COLO829 (cell line): ENCODE data around the gene RAB30.
A peak's percentile ranks its signal among the peaks of the same experiment; 100 is the strongest.

ENCODE experiments used
- DNase-seq: peaks from one replicate; pipeline ENCODE4 v3.0.0; 2012; ENCODE audit warnings: low spot score

RAB30 gene

GRCh38 chr11:83071567-83072349, at the start of gene RAB30:
Gene RAB30 (minus strand): TSS chr11:83071897. CDS start chr11:82997316, 74,581 bp downstream.
- peak; percentile 100 for DNase-seq

- DNase-seq: no peak
These were observed 48.6 kb upstream of the RAB30 start for GRCh38 chr11:83120327-83120726.

- no peak for DNase-seq
These were observed 47.5 kb upstream of the RAB30 start for GRCh38 chr11:83119216-83119615.

- DNase-seq: no peak
These were observed 47.1 kb upstream of the RAB30 start for GRCh38 chr11:83118814-83119213.

- DNase-seq: no peak
These were observed 44.4 kb upstream of the RAB30 start for GRCh38 chr11:83116015-83116641.

GRCh38 chr11:83115551-83115950, 43.9 kb upstream of the RAB30 start:
- DNase-seq: no peak

GRCh38 chr11:83115026-83115425, 43.3 kb upstream of the RAB30 start:
- peak; percentile 18 for DNase-seq

GRCh38 chr11:83112886-83113285, 41.2 kb upstream of the RAB30 start:
- DNase-seq: no peak

GRCh38 chr11:83105168-83105567, 33.5 kb upstream of the RAB30 start:
- DNase-seq: no peak

GRCh38 chr11:83102834-83103233, 31.1 kb upstream of the RAB30 start:
- DNase-seq: peak; percentile 66

- no peak for DNase-seq
These were observed 25.9 kb upstream of the RAB30 start for GRCh38 chr11:83097429-83098075.

GRCh38 chr11:83093634-83094033, 21.9 kb upstream of the RAB30 start:
- DNase-seq: no peak

- no peak for DNase-seq
These were observed 21.0 kb upstream of the RAB30 start for GRCh38 chr11:83092488-83093384.

- DNase-seq: no peak
These were observed 17.3 kb upstream of the RAB30 start for GRCh38 chr11:83088965-83089364.

- DNase-seq: peak; percentile 13
These were observed 15.3 kb upstream of the RAB30 start for GRCh38 chr11:83087035-83087434.

GRCh38 chr11:83079820-83080219, 8.1 kb upstream of the RAB30 start:
- no peak for DNase-seq

GRCh38 chr11:83078269-83078668, 6.6 kb upstream of the RAB30 start:
- DNase-seq: no peak

- no peak for DNase-seq
These were observed 2.2 kb upstream of the RAB30 start for GRCh38 chr11:83073884-83074283.

GRCh38 chr11:83073258-83073657, 1.6 kb upstream of the RAB30 start:
- DNase-seq: no peak

- no peak for DNase-seq
These were observed 899 bp upstream of the RAB30 start for GRCh38 chr11:83072350-83073242.
